GM10266 (cell line): ENCODE measurements around the gene GPRIN2.
A peak's percentile ranks its signal among the peaks of the same experiment; 100 is the strongest.

Experiments
- DNase-seq: peaks from one replicate; pipeline ENCODE4 v3.0.0; 2012; ENCODE audit errors: extremely low spot score
- CTCF ChIP-seq: IDR thresholded peaks from 2 replicates; pipeline ENCODE4 v1.5.1; 2012; ENCODE audit warnings: mild to moderate bottlenecking, low read depth; ENCODE audit not compliant: control insufficient read depth, insufficient read depth; ENCODE audit errors: missing control alignments

The GPRIN2 gene

GRCh38 chr10:46542567-46543465 is 13.6 kb downstream of the GPRIN2 start:
- no peak for TF ChIP-seq CTCF
- DNase-seq, result peak; percentile 33

- no peak for DNase-seq
- no peak for TF ChIP-seq CTCF
Observed at GRCh38 chr10:46541735-46542566, 14.5 kb downstream of the GPRIN2 start.

GRCh38 chr10:46541017-46541661 is 15.3 kb downstream of the GPRIN2 start:
- DNase-seq, result no peak
- TF ChIP-seq CTCF, result no peak

- no peak for DNase-seq
- TF ChIP-seq CTCF, result no peak
Observed at GRCh38 chr10:46540412-46541016, 15.9 kb downstream of the GPRIN2 start.

- no peak for TF ChIP-seq CTCF
- no peak for DNase-seq
Observed at GRCh38 chr10:46539596-46540411, 16.7 kb downstream of the GPRIN2 start.

- DNase-seq, result no peak
- no peak for TF ChIP-seq CTCF
Observed at GRCh38 chr10:46538717-46539426, 17.6 kb downstream of the GPRIN2 start.
